Thyroid gland (tissue), 4 donors: ENCODE data around the gene OGFR. TPM values are rescaled to one million over a fixed set of nuclear protein-coding genes. Genes with fewer than 3 reads are reported as not detected.

ENCODE experiments used
- DNase-seq, 2 donors: peaks; one replicate each; pipeline ENCODE4 v3.0.0-alpha.2; 2019
- H3K27ac ChIP-seq, 3 donors: fragments of 200-600 bp; sonication (generic); 1 replicate in 2 of 3; 2 replicates in 1 of 3; pipeline ENCODE4 v1.5.1; 2016 to 2019; ENCODE audit warnings: mild to moderate bottlenecking in 1 of 3, moderate library complexity in 1 of 3
- H3K27me3 ChIP-seq: fragments of 200-600 bp; sonication (generic); one replicate; pipeline ENCODE4 v1.5.1; 2019
- H3K36me3 ChIP-seq, 2 donors: fragments of 200-600 bp; sonication (generic); one replicate each; pipeline ENCODE4 v1.5.1; 2016 to 2019
- H3K4me1 ChIP-seq, 2 donors: fragments of 200-600 bp; sonication (generic); one replicate each; pipeline ENCODE4 v1.5.1; 2017 to 2019
- H3K4me3 ChIP-seq, 3 donors: fragments of 200-600 bp; sonication (generic); replicated peaks in 1 of 3; 1 replicate in 2 of 3; 2 replicates in 1 of 3; pipeline ENCODE4 v1.5.1; 2016; ENCODE audit warnings: mild to moderate bottlenecking in 1 of 3
- H3K9me3 ChIP-seq: fragments of 200-600 bp; sonication (generic); one replicate; pipeline ENCODE4 v1.5.1; 2017
- CTCF ChIP-seq, 6 experiments: fragments of 200-600 bp in 3 of 6; fragments of 450-650 bp in 3 of 6; sonication (generic) in 3 of 6; IDR thresholded peaks; one replicate each; pipeline ENCODE4 v1.5.1; 2016 to 2019; ENCODE audit warnings: antibody characterized with exemption in 6 of 6, mild to moderate bottlenecking in 2 of 6, inconsistent platforms in 1 of 6, moderate library complexity in 1 of 6
- POLR2A ChIP-seq, 2 donors: fragments of 450-650 bp; IDR thresholded peaks; one replicate each; pipeline ENCODE4 v1.6.1; 2017; ENCODE audit warnings: antibody characterized with exemption in 2 of 2, mild to moderate bottlenecking in 2 of 2, moderate library complexity in 1 of 2
- WGBS, 2 donors: methylation state at CpG; one replicate each; pipeline ENCODE4 v1.1.5; 2017; 5-methylcytosine and 5-hydroxymethylcytosine counted together
- intact Hi-C: fragments of 100-400 bp; cut with DNase I; formaldehyde crosslinking; loops from one replicate; pipeline ENCODE4 v1.15.1; 2023
- total RNA-seq, 4 donors: library from RNA; depleted of rRNA; stranded (reverse); fragments of >200 nt; gene quantifications; one replicate each; pipeline ENCODE4 v1.2.3, GENCODE V29; 2016

Gene OGFR
- total RNA-seq, 4 donors from 2014 or later, result 50.0 to 67.6 (median 63.7) TPM

DNA sequence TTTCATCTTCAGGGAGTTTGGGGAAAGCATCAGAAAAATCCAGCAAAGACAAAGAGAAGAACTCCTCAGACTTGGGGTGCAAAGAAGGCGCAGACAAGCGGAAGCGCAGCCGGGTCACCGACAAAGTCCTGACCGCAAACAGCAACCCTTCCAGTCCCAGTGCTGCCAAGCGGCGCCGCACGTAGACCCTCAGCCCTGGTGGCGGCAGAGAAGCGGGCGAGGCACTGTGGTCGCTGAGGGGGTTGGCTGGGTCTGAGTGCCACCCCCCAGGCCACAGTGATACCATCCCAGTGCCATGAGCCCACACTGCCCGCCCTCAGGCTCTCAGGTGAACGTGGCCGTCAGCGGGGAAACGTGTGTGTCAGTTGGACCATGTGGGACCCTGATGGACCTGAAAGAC is 5.2 kb upstream of the OGFR start:
- DNase-seq, result no peak
- 94 to 96% methylated on average over 10 to 17 of the region's 19 CpGs for WGBS, 2 donors

DNA sequence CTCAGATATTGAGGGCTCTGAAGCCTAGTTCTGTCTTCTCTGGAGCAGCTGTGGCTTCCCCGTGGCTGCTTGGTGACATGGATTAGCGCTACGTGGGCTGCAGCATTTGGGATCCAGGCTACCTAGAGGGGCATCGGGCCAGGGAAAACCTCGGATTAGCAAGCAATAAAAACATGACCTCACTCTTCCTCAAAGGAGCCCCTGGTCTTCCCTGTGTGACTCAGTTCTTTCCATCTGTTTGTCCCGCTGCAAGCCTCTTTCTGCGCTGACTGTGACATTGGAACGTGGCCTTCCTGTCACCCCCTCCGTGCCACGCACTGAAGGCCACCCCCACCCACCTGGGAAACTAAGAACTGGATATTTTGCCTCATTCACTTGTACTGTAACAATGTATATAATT is 4.8 kb upstream of the OGFR start:
- no peak for TF ChIP-seq CTCF (IDR thresholded peaks at IDR 0.05)
- TF ChIP-seq POLR2A (IDR thresholded peaks at IDR 0.05), result no peak
- no peaks in the 10 kb centered on the region for H3K27me3 ChIP-seq
- WGBS, 2 donors, result 93 to 94% methylated on average over 7 to 10 of the region's 10 CpGs
- no peak overlapping the region for H3K27ac ChIP-seq
- H3K9me3 ChIP-seq, result no peaks in the 10 kb centered on the region
- DNase-seq, result no peak
- H3K36me3 ChIP-seq, result peaks cover 17 to 19% of the 10 kb centered on the region in 2 donors
- no peak overlapping the region for H3K4me3 ChIP-seq
- intact Hi-C loops, result no loop called here
- peaks cover 8 to 10% of the 10 kb centered on the region in 2 donors for H3K4me1 ChIP-seq

More for the DNA sequence above, 5.2 kb upstream of the OGFR start:
- Histone ChIP-seq H3K9me3 (no peaks in the 10 kb centered on the region), H3K27me3 (no peaks in the 10 kb centered on the region), H3K4me1 (peaks cover 12 to 13% of the 10 kb centered on the region in 2 donors), H3K36me3 (peaks cover 17 to 19% of the 10 kb centered on the region in 2 donors), H3K27ac (no peak overlapping the region), H3K4me3 (no peak overlapping the region)
- intact Hi-C loops, result no loop called here
- TF ChIP-seq CTCF (IDR thresholded peaks at IDR 0.05), result no peak
- no peak for TF ChIP-seq POLR2A (IDR thresholded peaks at IDR 0.05)

- Histone ChIP-seq H3K4me3 (no peak overlapping the region), H3K4me1 (peaks cover 7 to 8% of the 10 kb centered on the region in 2 donors), H3K27me3 (no peaks in the 10 kb centered on the region), H3K27ac (no peak overlapping the region), H3K36me3 (peaks cover 17 to 19% of the 10 kb centered on the region in 2 donors), H3K9me3 (no peaks in the 10 kb centered on the region)
- no peak for DNase-seq
- no peak for TF ChIP-seq CTCF (IDR thresholded peaks at IDR 0.05)
- TF ChIP-seq POLR2A (IDR thresholded peaks at IDR 0.05), result no peak
- 90 to 92% methylated on average over 19 to 26 of the region's 26 CpGs for WGBS, 2 donors
- intact Hi-C loops, result no loop called here
These were observed 4.0 kb upstream of the OGFR start for GRCh38 chr20:62800314-62801259.

DNA sequence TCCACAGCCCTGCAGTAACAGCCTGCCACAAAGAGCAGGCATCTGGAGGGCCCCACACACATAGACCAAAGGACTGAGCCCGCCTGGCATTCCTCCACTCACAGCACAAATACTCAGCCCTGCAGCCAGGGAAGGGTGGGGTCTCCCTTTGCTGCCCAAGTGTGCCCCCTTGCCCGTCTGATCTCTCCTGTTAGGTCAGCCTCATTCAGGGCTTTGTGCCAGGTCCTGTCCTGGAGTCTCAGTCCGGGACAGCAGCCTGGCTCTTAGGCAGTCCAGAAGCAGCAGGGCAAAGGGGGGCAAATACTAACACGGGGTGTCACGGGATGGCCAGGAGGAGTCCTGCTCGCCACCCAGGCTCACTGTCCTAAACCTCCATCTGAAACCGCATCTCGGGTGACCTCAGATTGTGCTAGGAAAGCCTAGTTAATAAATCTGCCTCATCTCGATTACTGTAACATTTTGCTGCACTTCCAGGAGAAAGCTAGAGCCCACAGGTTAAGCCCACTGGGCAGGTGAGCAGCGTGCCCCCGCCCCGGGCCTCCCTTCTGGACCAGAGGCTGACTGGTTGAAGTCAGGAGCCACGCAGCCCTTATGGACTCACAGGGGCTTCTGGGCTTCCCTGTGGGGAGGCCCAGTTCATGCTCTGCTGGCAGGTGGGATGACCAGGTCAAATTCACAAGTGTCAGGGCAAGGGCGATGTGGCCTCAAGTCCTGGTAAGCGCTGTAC is 3.2 kb upstream of the OGFR start:
- intact Hi-C loops, result no loop called here
- 88 to 93% methylated on average over 14 to 15 of the region's 15 CpGs for WGBS, 2 donors
- DNase-seq, result no peak
- no peak overlapping the region for H3K4me3 ChIP-seq
- H3K27ac ChIP-seq, result no peak overlapping the region
- TF ChIP-seq POLR2A (IDR thresholded peaks at IDR 0.05), result no peak
- no peak for TF ChIP-seq CTCF (IDR thresholded peaks at IDR 0.05)
- H3K36me3 ChIP-seq, result peaks cover 17 to 19% of the 10 kb centered on the region in 2 donors
- no peaks in the 10 kb centered on the region for H3K27me3 ChIP-seq
- no peaks in the 10 kb centered on the region for H3K9me3 ChIP-seq
- peaks cover 11 to 16% of the 10 kb centered on the region in 2 donors for H3K4me1 ChIP-seq
